ENCODE measurements around the gene TNFRSF4. TPM values are rescaled to one million over a fixed set of nuclear protein-coding genes. Genes with fewer than 3 reads are reported as not detected.
"Not testable (repeated sequence)": the region's sequence is repeated elsewhere in the genome, so short reads cannot be mapped to it uniquely, and the experiment has no call there.

TNFRSF4 gene
- total RNA-seq, 4 donors from 2014 or later: 0.42 to 2.1 (median 0.46) TPM; not detected in 1

GRCh38 chr1:1177452-1178206 is 36.3 kb downstream of the TNFRSF4 start:
- TF ChIP-seq CTCF (IDR thresholded peaks at IDR 0.05 in 4 of 5, conservative IDR thresholded peaks at IDR 0.05 in 1 of 5) (no peak), POLR2A (IDR thresholded peaks at IDR 0.05) (no peak)
- in situ Hi-C loops (cut with MboI; ENCODE audit: low sequenced_read_pairs in 4 of 4): no loop called here
- no peak for ATAC-seq
- intact Hi-C loops (cut with DNase I; ENCODE audit: low total_unique reads): no loop called here
- DNase-seq: no peak
- Histone ChIP-seq H3K36me3 (no peaks in the 10 kb centered on the region), H3K27ac (no peak overlapping the region), H3K4me3 (no peak overlapping the region), H3K9me3 (no peaks in the 10 kb centered on the region), H3K27me3 (peaks cover 4 to 53% (median 33%) of the 10 kb centered on the region in 3 donors), H3K4me1 (no peaks in the 10 kb centered on the region)

GRCh38 chr1:1176931-1177330 is 37.0 kb downstream of the TNFRSF4 start:
- Histone ChIP-seq H3K9me3 (no peaks in the 10 kb centered on the region), H3K27me3 (peaks cover 4 to 59% (median 38%) of the 10 kb centered on the region in 3 donors), H3K4me3 (no peak overlapping the region), H3K4me1 (no peaks in the 10 kb centered on the region), H3K36me3 (no peaks in the 10 kb centered on the region), H3K27ac (no peak overlapping the region)
- intact Hi-C loops (cut with DNase I; ENCODE audit: low total_unique reads): no loop called here
- ATAC-seq: no peak
- TF ChIP-seq POLR2A (IDR thresholded peaks at IDR 0.05) (no peak), CTCF (IDR thresholded peaks at IDR 0.05 in 4 of 5, conservative IDR thresholded peaks at IDR 0.05 in 1 of 5) (no peak)
- in situ Hi-C loops (cut with MboI; ENCODE audit: low sequenced_read_pairs in 4 of 4): no loop called here
- DNase-seq: no peak

- H3K27ac ChIP-seq; in situ Hi-C loops (cut with MboI; ENCODE audit: low sequenced_read_pairs in 4 of 4); DNase-seq; H3K9me3 ChIP-seq; ATAC-seq; H3K4me3 ChIP-seq; intact Hi-C loops (cut with DNase I; ENCODE audit: low total_unique reads); H3K36me3 ChIP-seq; H3K4me1 ChIP-seq: not testable (repeated sequence)
- peaks cover 7 to 66% (median 44%) of the 10 kb centered on the region in 3 donors for H3K27me3 ChIP-seq
Observed at GRCh38 chr1:1176063-1176761, 37.7 kb downstream of the TNFRSF4 start.

GRCh38 chr1:1175221-1176062 is 38.5 kb downstream of the TNFRSF4 start:
- Histone ChIP-seq H3K36me3 (no peaks in the 10 kb centered on the region), H3K4me1 (no peaks in the 10 kb centered on the region), H3K27ac (no peak overlapping the region), H3K27me3 (peaks cover 12 to 73% (median 50%) of the 10 kb centered on the region in 3 donors), H3K4me3 (no peak overlapping the region), H3K9me3 (no peaks in the 10 kb centered on the region)
- TF ChIP-seq POLR2A (IDR thresholded peaks at IDR 0.05): no peak
- no peak for TF ChIP-seq CTCF (IDR thresholded peaks at IDR 0.05 in 4 of 5, conservative IDR thresholded peaks at IDR 0.05 in 1 of 5)
- DNase-seq (no peak), ATAC-seq (no peak)
- intact Hi-C loops (cut with DNase I; ENCODE audit: low total_unique reads): no loop called here
- in situ Hi-C loops (cut with MboI; ENCODE audit: low sequenced_read_pairs in 4 of 4): no loop called here
